Natural killer cell treated with Interleukin-12 subunit alpha and Interleukin-12 subunit beta and Interleukin-15 and Interleukin-18, amount 100 ng/mL, for 72 hours (primary cell): ENCODE data around the gene RNF224. TPM values are rescaled to one million over a fixed set of nuclear protein-coding genes. Genes with fewer than 3 reads are reported as not detected.
"Not testable (repeated sequence)": the region's sequence is repeated elsewhere in the genome, so short reads cannot be mapped to it uniquely, and the experiment has no call there.

ENCODE experiments used
- ATAC-seq, 2 donors: fragments of 150-1000 bp; cut with Tn5 transposase in 1 of 2; sonication (Bioruptor Pico), chemical (Tn5 transposase) in 1 of 2; 2 replicates each; pipeline ENCODE4 v1.10.0; 2021
- DNase-seq: peaks from one replicate; pipeline ENCODE4 v3.0.0; 2022; ENCODE audit warnings: low spot score
- H3K27ac Mint-ChIP-seq, 2 donors: 1 replicate in 1 of 2; 2 replicates in 1 of 2; pipeline ENCODE4 v1.8.0; 2022; ENCODE audit warnings: mixed read lengths in 2 of 2, mild to moderate bottlenecking in 1 of 2, moderate library complexity in 1 of 2
- H3K27me3 Mint-ChIP-seq, 2 donors: 1 replicate in 1 of 2; 2 replicates in 1 of 2; pipeline ENCODE4 v1.8.0; 2022; ENCODE audit warnings: mixed read lengths in 2 of 2
- H3K36me3 Mint-ChIP-seq: one replicate; pipeline ENCODE4 v1.8.0; 2022; ENCODE audit warnings: mixed read lengths
- H3K4me1 Mint-ChIP-seq, 2 donors: 1 replicate in 1 of 2; 2 replicates in 1 of 2; pipeline ENCODE4 v1.8.0; 2022; ENCODE audit warnings: low read depth in 2 of 2, mixed read lengths in 2 of 2, mild to moderate bottlenecking in 1 of 2
- H3K4me3 Mint-ChIP-seq: one replicate; pipeline ENCODE4 v1.8.0; 2022; ENCODE audit warnings: mixed read lengths
- H3K9me3 Mint-ChIP-seq: 2 replicates; pipeline ENCODE4 v1.8.0; 2022; ENCODE audit warnings: mixed read lengths
- total RNA-seq, 2 donors: library from RNA; stranded (reverse); gene quantifications; one replicate each; pipeline ENCODE4 v1.2.3, GENCODE V29; 2022

RNF224 gene
- total RNA-seq, 2 donors from 2014 or later = not detected

DNA sequence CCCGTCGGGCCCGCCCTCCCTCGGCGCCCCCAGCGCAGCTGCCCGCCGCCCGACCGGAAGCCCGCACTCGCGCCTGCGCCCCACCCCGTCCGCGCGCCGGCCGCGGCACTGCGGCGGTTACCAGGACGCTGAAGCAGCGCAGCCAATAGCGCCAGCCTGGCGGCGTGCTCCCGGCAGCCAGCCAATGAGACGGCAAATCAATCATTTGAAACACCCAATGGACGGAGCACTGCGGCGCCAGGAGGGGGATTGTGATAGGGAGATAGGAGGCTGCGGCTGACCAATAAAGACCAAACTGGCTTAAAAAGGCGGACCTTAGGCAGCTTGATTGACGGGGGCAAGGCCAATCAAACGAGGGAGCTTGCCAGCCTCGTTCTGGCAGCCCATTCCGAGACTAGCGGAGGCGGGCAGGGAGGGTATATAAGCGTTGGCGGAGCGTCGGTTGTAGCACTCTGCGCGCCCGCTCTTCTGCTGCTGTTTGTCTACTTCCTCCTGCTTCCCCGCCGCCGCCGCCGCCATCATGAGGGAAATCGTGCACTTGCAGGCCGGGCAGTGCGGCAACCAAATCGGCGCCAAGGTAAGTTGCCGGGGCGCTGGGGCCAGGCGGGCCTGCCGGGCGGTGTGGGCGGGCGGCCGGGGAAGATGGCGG is 13.7 kb downstream of the RNF224 start, which contains the start of gene TUBB4B:
Gene TUBB4B (plus strand): TSS at position 447 of the 649 bp plus-strand sequence. CDS start 74 bp downstream, at position 521.
- H3K27ac Mint-ChIP-seq = peak within 1 kb of the TSS; percentile 81 to 92
- peaks cover 15 to 22% of the 10 kb centered on the region in 2 donors for H3K4me1 Mint-ChIP-seq
- H3K4me3 Mint-ChIP-seq = peak within 1 kb of the TSS; percentile 88
- H3K27me3 Mint-ChIP-seq = no peaks in the 10 kb centered on the region
- peak; percentile 85 to 87 for ATAC-seq
- peak; percentile 99 for DNase-seq
- H3K9me3 Mint-ChIP-seq = no peaks in the 10 kb centered on the region
- H3K36me3 Mint-ChIP-seq = peaks cover 5% of the 10 kb centered on the region

DNA sequence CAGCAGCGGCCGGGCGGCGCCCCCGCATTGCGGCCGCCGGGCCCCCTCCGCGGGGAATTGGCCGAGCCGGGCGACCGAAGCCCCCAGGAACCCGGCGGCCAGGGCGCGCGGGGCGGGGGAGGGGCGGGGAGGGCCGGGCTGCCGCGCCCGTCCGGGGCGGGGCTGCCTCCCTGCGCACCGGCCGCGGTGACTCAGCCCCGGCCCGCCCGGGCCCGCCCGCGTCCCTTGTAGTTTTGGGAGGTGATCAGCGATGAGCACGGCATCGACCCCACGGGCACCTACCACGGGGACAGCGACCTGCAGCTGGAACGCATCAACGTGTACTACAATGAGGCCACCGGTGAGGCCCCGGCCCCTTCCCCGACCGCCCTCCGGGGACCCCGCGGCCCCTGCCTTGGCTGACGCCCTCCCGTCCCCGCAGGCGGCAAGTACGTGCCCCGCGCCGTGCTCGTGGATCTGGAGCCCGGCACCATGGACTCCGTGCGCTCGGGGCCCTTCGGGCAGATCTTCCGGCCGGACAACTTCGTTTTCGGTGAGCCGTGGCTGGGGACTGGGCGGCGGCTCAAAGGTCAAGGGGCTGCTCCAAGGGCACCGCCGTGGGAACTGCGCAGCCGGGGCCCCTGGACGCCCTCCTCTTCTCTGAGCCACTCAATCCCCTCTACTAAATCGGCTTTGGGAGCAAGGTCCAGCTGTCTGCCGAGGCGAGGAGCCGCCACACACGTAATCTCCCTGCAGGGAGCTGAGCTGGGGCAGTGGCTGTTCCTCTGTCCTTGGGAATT is 14.4 kb downstream of the RNF224 start:
- peaks cover 15 to 22% of the 10 kb centered on the region in 2 donors for H3K4me1 Mint-ChIP-seq
- peak overlapping the region; percentile 81 to 92 for H3K27ac Mint-ChIP-seq
- H3K27me3 Mint-ChIP-seq = no peaks in the 10 kb centered on the region
- H3K36me3 Mint-ChIP-seq = peaks cover 5% of the 10 kb centered on the region
- ATAC-seq (peak; percentile 51 to 67), DNase-seq (peak; percentile 86)
- H3K9me3 Mint-ChIP-seq = no peaks in the 10 kb centered on the region
- peak overlapping the region; percentile 88 for H3K4me3 Mint-ChIP-seq

DNA sequence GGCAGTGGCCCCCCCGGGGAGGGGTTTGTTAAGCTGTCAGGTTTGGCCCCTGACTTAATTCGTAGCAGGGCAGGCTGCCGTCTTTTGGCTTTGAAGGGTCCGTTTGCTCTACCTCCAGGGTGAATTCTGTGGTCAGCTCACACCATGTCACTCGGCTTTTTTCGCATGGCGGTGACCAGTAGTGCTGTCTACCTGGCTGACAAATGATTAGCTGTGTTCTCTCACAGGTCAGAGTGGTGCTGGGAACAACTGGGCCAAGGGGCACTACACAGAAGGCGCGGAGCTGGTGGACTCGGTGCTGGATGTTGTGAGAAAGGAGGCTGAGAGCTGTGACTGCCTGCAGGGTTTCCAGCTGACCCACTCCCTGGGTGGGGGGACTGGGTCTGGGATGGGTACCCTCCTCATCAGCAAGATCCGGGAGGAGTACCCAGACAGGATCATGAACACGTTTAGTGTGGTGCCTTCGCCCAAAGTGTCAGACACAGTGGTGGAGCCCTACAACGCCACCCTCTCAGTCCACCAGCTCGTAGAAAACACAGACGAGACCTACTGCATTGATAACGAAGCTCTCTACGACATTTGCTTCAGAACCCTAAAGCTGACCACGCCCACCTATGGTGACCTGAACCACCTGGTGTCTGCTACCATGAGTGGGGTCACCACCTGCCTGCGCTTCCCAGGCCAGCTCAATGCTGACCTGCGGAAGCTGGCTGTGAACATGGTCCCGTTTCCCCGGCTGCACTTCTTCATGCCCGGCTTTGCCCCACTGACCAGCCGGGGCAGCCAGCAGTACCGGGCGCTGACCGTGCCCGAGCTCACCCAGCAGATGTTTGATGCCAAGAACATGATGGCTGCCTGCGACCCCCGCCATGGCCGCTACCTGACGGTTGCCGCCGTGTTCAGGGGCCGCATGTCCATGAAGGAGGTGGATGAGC is 15.2 kb downstream of the RNF224 start:
- DNase-seq = no peak
- ATAC-seq = no peak

DNA sequence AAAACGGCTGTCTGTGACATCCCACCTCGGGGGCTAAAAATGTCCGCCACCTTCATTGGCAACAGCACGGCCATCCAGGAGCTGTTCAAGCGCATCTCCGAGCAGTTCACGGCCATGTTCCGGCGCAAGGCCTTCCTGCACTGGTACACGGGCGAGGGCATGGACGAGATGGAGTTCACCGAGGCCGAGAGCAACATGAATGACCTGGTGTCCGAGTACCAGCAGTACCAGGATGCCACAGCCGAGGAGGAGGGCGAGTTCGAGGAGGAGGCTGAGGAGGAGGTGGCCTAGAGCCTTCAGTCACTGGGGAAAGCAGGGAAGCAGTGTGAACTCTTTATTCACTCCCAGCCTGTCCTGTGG is 15.9 kb downstream of the RNF224 start:
- Mint-ChIP-seq H3K27ac (peak overlapping the region; percentile 55 to 91), H3K4me3 (peak overlapping the region; percentile 87), H3K4me1 (peaks cover 15 to 21% of the 10 kb centered on the region in 2 donors)
- H3K9me3 Mint-ChIP-seq, H3K36me3 Mint-ChIP-seq, ATAC-seq, DNase-seq, H3K27me3 Mint-ChIP-seq: not testable (repeated sequence)

More for the DNA sequence above, 15.2 kb downstream of the RNF224 start:
- Mint-ChIP-seq H3K27me3 (no peaks in the 10 kb centered on the region), H3K4me3 (peak overlapping the region; percentile 87), H3K27ac (peak overlapping the region; percentile 55 to 91), H3K4me1 (peaks cover 15 to 22% of the 10 kb centered on the region in 2 donors), H3K9me3 (no peaks in the 10 kb centered on the region), H3K36me3 (peaks cover 5% of the 10 kb centered on the region)

DNA sequence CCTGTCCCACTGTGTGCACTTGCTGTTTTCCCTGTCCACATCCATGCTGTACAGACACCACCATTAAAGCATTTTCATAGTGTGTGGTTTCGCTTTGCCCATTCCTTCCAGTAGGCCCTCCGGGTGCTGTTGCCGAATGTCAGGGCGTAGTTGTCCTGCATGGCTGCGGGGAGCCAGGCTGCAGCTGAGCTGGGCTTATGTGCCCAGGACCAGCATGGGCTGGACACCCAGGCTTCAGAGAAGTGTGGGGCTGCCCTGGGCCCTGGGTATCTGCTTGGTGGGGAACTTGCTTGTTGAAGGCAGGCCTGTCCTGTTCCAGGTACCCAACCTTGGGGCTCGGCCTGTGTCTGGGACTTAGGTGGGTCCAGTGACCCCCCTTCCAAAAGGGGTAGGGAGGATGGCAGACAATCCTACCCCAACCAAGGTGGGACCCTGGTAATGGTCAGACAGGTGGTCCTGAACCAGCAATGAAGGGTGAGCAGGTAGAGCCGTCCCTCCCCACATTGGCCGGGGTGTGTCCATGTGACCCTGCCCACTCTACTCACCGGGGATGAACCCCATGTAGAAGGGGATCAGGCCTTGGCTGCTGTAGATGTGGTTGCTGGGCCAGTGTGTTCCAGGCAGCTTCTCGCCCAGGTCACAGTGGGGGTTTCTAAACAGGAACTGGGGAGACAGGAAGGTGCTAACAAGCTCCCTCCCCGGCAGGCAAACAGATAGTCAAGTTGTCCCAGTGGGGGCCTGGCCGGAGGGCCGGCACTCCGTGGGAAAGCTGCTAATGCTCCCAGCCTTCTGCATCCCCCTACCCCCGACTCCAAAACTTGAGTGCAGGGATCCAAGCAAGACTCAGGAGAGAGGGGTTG is 16.6 kb downstream of the RNF224 start:
- H3K4me1 Mint-ChIP-seq = peaks cover 13 to 19% of the 10 kb centered on the region in 2 donors
- H3K4me3 Mint-ChIP-seq = peak overlapping the region; percentile 87
- no peak for DNase-seq
- H3K27ac Mint-ChIP-seq = peak overlapping the region in 1 of 2 donors; percentile 91
- no peak for ATAC-seq
- H3K27me3 Mint-ChIP-seq = no peaks in the 10 kb centered on the region
- H3K36me3 Mint-ChIP-seq = peaks cover 5% of the 10 kb centered on the region
- H3K9me3 Mint-ChIP-seq = no peaks in the 10 kb centered on the region

DNA sequence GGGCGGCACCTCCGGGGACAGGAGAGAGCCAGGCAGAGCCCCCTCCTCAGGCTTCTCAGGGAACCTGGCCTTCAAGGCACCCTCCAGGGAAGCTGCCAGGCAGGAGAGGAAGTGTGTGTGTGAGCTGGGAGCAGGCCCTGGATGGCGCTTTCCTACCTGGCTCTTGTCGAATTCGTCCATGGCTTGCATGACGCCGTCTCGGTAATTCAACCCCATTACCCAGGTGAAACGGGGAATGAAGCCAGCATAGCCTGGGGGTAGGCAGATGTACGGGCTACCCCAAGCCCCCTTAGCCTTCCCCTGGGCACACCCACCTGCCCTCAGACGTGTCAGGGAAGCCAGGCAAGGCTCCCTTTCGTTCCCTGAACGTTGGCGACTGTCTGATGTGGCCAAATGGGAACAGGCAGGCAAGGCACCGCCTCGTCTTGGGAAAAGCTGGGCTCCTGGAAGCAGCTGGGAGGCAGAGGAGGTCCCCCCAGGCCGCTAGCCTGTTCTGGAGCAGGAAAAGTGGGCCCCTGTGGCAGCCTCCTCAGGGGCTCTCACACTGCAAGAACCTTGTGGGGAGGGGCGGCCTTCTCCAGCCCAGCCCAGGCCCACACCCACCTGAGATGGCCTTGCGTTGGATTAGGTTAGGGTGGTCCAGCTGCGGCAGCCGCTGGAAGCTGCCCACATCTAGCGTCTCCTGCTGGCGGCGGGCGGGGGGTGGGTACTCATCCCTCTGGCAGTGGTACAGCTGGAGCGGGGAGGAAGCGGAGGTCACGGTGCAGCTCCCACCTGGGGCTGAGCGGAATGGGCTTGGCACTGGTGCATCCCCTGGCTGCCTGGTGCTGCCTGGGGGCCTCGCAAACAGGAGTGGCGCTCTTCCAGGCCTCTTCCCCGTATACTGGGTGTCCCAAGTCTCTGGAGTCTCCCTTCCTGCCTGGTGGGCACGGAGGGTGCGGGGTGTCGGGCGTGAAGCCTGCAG is 17.5 kb downstream of the RNF224 start:
- Mint-ChIP-seq H3K9me3 (no peaks in the 10 kb centered on the region), H3K27me3 (no peaks in the 10 kb centered on the region), H3K27ac (peak overlapping the region in 1 of 2 donors; percentile 91), H3K36me3 (peaks cover 5% of the 10 kb centered on the region), H3K4me1 (peaks cover 10 to 16% of the 10 kb centered on the region in 2 donors), H3K4me3 (no peak overlapping the region)
- DNase-seq (no peak), ATAC-seq (no peak)

DNA sequence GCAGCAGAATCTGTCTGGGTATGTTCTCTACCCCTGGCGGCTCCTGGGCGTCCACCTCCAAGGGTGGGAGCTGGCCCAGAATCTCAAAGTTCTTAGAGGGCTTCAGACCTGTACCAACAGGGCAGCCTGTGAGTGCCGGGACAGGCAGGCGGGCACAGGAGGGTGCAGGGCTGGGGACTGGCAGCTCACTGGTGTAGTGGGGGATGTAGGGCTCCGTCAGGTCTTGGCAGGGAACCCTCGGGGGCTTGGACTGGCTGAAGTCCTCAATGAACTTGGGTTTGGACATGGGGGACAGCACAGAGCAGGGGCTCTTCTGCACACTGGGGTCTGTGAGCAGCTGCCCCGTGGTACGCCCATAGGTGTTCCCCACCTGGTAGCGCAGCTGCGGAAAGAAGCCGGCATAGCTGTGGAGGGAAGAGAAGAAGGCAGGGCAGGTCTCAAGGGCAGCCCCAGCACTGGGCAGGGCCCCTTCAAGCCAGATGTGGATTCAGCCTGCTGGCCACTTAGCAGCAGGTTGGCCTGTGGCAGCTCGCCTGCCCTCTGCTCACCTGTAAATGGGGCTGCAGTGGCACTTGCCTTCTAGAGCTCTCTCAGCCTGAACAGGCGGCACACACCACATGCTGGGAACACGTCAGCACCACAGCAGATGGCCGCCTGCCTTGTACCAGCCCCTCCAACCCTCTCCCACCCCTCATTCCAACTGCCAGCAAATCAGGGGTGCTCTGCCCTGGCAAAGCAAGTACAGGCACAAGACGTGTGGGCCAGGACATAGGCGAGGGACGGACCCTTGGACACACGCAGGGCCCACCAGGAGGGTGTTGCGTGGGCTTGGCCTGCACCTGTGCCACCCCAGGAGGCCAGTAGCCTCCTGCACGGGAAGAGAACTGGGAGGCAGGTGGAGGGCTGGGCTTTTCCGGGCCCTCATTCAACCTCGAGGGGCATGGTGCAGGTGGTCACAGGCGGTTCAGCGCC is 18.4 kb downstream of the RNF224 start:
- Mint-ChIP-seq H3K4me1 (peaks cover 10 to 16% of the 10 kb centered on the region in 2 donors), H3K4me3 (no peak overlapping the region), H3K27ac (peak overlapping the region in 1 of 2 donors; percentile 91), H3K9me3 (no peaks in the 10 kb centered on the region), H3K36me3 (peaks cover 5% of the 10 kb centered on the region), H3K27me3 (no peaks in the 10 kb centered on the region)
- no peak for DNase-seq
- no peak for ATAC-seq

DNA sequence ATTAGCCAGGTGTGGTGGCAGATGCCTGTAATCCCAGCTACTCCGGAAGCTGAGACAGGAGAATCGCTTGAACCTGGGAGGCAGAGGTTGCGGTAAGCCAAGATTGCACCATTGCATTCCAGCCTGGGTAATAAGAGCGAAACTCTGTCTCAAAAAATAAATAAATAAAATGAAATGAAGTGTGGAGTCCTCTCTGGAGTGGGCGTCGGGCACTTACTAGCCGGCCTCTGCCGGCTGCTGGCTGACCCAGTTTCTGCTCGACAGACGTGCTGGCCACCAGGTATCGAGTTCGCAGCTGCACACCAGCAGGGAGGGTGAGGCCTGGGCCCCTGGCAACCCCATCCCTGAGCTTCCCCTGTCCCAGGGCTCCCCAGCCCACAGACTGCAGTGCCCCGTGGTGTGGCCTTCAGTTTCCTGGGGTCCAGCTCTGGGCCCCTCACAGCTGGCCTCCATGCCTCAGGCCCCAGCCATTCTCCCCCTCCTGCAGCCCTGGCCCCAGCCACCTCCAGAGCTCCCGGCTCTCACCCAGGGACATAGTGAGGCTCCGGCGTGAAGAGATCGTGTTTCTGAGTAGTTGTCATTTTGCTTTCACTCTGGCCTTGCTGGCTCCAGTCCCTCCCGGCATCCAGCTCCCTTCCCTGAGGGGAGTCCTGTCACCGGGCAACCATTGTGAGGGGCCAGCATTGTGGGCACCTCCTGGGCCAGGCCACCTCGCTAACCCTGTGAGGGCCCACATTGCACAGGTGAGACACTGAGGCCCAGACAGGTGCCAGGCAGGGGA is 20.0 kb downstream of the RNF224 start:
- Mint-ChIP-seq H3K4me3 (no peak overlapping the region), H3K36me3 (peaks cover 3% of the 10 kb centered on the region), H3K27me3 (no peaks in the 10 kb centered on the region), H3K27ac (peak overlapping the region in 1 of 2 donors; percentile 43), H3K9me3 (no peaks in the 10 kb centered on the region), H3K4me1 (peaks cover 7 to 11% of the 10 kb centered on the region in 2 donors)
- DNase-seq = no peak
- ATAC-seq = peak in 1 of 2 donors; percentile 0

DNA sequence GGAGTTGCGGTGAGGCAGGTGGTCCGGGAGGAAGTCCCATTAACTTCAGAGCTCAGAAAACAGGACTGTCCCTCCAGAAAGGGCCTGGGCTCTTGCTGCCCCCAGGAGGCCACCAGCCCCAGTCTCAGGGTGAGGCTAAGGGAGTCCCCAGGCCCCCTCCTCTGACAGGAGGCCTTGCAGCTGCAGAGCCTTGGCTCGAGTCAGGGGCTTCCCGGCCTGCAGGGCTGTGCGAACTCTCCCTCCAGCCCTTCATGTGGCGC is 20.5 kb downstream of the RNF224 start:
- H3K27me3 Mint-ChIP-seq = no peaks in the 10 kb centered on the region
- H3K27ac Mint-ChIP-seq = no peak overlapping the region
- H3K9me3 Mint-ChIP-seq = no peaks in the 10 kb centered on the region
- DNase-seq (no peak), ATAC-seq (no peak)
- no peak overlapping the region for H3K4me3 Mint-ChIP-seq
- no peaks in the 10 kb centered on the region for H3K36me3 Mint-ChIP-seq
- peaks cover 5 to 6% of the 10 kb centered on the region in 2 donors for H3K4me1 Mint-ChIP-seq

DNA sequence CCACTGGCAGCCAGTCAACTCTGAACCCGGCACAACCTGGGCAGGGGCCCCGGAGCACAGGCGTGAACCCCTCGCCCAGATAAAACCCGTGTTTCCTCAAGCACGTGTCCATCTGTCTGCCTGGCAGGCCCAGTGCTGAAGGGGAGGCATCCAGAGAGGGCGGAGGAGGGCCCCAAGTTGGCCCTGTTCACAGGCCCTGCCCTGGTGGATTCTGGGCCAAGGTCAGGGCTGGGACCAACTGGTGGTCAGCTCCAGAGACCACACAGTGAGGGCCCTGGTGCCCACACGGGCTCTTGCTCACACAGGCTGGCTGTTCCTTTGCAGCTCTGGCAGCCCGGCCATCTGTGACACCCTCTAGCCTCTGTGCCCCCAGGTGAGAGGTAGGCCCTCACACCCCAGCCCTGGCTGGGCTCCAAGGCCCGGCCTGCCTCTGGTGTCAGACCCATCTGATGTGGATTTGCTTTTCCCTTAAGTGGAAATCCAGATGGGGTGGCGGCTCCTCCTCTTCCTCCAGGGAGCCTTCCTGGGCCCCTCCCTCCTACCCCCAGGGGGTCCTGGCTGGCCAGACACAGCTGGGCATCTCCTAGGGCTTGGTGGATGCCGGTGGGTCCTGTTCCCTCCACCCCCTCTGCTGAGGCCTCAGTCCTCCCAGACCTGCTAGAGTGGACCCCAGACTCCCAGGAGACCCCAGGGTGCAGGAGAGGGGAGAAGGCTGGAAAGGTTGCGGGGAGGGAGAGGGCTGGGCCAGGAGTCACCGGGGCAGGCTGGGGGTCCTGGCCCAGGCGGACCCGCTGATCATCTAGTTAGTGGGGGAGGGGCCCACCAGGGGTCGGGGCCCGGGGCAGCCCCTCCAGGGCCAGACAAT is 23.3 kb downstream of the RNF224 start:
- ATAC-seq (no peak), DNase-seq (no peak)
- Mint-ChIP-seq H3K9me3 (no peaks in the 10 kb centered on the region), H3K4me3 (no peak overlapping the region), H3K27me3 (no peaks in the 10 kb centered on the region), H3K4me1 (peaks cover 4 to 5% of the 10 kb centered on the region in 2 donors), H3K27ac (no peak overlapping the region), H3K36me3 (no peaks in the 10 kb centered on the region)
